Fibroblast of skin of abdomen (primary cell): ENCODE measurements around the gene PCDHA3.
"Not testable (repeated sequence)": the region's sequence is repeated elsewhere in the genome, so short reads cannot be mapped to it uniquely, and the experiment has no call there.

Source experiments
- DNase-seq: peaks from one replicate; pipeline ENCODE4 v3.0.0-alpha.2; 2013

Gene PCDHA3

DNA sequence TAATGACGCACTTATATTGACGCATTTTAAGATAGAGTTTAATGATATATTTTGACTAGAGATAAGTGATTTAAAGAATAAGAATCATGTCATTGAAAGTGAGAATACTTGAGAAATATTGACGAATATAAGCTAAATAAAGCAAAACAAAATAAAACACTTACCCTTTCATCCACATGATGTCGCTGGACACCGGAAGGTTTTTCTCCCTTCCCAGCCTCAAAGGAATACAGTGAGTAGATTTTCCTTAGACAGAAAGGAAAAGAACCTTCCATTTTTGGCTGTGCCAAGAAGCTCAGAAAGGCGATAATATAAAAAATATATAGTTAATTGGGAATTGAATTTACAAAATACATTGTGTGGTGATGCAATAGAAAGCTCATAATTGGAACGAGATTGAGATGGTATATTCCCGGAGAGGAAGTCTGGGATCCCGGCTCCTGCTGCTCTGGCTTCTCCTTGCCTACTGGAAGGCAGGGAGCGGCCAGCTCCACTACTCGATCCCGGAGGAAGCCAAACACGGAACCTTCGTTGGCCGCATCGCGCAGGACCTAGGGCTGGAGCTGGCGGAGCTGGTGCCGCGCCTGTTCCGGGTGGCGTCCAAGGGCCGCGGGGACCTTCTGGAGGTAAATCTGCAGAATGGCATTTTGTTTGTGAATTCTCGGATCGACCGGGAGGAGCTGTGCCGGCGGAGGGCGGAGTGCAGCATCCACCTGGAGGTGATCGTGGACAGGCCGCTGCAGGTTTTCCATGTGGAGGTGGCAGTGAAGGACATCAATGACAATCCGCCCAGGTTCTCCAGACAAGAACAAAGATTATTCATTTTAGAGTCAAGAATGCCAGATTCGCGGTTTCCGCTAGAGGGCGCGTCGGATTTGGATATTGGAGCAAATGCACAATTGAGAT is 20.8 kb downstream of the PCDHA3 start, which contains the start of gene PCDHA5:
PCDHA5 (plus strand) TSS at position 239 of the 906 bp plus-strand sequence.
- DNase-seq: no peak

DNA sequence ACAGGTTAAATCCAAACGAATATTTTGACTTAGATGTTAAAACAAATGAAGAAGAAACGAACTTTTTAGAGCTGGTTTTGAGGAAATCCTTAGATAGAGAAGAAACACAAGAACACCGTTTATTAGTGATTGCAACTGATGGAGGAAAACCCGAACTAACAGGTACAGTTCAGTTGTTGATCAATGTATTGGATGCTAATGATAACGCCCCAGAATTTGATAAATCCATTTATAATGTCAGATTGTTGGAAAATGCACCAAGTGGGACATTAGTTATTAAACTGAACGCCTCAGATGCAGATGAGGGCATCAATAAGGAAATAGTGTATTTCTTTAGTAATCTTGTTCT is 21.4 kb downstream of the PCDHA3 start:
- no peak for DNase-seq

DNA sequence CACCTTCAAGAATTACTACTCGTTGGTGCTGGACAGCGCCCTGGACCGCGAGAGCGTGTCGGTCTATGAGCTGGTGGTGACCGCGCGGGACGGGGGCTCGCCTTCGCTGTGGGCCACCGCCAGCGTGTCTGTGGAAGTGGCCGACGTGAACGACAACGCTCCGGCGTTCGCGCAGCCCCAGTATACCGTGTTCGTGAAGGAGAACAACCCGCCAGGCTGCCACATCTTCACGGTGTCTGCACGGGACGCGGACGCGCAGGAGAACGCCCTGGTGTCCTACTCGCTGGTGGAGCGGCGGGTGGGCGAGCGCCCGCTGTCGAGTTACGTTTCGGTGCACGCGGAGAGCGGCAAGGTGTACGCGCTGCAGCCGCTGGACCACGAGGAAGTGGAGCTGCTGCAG is 22.1 kb downstream of the PCDHA3 start:
- not testable (repeated sequence) for DNase-seq

DNA sequence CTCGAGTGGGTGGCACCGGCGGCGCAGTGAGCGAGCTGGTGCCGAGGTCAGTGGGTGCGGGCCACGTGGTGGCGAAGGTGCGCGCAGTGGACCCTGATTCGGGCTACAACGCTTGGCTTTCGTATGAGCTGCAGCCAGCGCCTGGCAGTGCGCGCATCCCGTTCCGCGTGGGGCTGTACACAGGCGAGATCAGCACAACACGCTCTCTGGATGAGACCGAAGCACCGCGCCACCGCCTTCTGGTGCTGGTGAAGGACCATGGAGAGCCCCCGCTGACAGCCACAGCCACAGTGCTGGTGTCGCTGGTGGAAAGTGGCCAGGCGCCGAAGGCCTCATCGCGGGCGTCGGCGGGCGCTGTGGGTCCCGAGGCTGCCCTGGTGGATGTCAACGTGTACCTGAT is 22.6 kb downstream of the PCDHA3 start:
- DNase-seq: no peak

DNA sequence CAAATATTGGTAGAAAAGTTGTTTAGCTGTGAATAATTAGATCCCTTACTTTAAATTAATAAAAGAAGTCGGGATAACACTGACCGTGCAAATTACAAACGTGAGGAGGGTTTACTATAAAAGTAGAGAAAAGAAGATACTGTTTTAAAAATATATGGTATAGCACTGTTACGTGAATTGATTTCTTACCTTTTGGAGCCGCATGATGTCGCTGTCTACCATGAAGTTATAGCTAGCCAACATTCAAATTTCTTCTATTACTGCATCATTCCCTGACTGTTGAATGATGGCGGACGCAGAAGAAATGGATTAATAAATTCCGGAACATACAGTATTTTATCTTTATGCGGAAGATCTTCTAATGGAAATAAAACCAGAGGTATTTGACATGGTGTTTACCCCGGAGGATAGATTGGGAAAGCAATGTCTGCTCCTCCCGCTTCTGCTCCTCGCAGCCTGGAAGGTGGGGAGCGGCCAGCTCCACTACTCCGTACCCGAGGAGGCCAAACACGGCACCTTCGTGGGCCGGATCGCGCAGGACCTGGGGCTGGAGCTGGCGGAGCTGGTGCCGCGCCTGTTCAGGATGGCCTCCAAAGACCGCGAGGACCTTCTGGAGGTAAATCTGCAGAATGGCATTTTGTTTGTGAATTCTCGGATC is 27.0 kb downstream of the PCDHA3 start, which contains the start of gene PCDHA6:
PCDHA6 (plus strand) TSS at position 257 of the 658 bp plus-strand sequence; CDS start at position 389, 132 bp downstream.
- DNase-seq: no peak

DNA sequence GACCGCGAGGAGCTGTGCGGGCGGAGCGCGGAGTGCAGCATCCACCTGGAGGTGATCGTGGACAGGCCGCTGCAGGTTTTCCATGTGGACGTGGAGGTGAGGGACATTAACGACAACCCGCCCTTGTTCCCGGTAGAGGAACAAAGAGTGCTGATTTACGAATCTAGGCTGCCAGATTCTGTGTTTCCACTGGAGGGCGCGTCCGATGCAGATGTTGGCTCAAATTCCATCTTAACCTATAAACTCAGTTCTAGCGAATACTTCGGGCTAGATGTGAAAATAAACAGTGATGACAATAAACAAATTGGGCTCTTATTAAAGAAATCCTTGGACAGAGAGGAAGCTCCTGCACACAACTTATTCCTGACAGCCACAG is 27.5 kb downstream of the PCDHA3 start:
- no peak for DNase-seq

DNA sequence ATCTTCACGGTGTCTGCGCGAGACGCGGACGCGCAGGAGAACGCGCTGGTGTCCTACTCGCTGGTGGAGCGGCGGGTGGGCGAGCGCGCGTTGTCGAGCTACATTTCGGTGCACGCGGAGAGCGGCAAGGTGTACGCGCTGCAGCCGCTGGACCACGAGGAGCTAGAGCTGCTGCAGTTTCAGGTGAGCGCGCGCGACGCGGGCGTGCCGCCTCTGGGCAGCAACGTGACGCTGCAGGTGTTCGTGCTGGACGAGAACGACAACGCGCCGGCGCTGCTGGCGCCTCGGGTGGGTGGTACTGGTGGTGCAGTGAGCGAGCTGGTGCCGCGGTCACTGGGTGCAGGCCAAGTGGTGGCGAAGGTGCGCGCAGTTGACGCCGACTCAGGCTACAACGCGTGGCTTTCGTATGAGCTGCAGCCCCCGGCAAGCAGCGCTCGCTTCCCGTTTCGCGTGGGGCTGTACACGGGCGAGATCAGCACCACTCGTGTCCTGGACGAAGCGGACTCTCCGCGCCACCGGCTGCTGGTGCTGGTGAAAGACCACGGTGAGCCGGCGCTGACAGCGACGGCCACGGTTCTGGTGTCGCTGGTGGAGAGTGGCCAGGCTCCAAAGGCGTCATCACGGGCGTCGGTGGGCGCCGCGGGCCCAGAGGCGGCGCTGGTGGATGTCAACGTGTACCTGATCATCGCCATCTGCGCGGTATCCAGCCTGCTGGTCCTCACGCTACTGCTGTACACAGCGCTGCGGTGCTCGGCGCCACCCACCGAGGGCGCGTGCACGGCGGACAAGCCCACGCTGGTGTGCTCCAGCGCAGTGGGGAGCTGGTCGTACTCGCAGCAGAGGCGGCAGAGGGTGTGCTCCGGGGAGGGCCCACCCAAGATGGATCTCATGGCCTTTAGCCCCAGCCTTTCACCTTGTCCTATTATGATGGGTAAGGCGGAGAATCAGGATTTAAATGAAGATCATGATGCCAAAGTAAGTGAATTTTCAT is 28.9 kb downstream of the PCDHA3 start:
- not testable (repeated sequence) for DNase-seq

DNA sequence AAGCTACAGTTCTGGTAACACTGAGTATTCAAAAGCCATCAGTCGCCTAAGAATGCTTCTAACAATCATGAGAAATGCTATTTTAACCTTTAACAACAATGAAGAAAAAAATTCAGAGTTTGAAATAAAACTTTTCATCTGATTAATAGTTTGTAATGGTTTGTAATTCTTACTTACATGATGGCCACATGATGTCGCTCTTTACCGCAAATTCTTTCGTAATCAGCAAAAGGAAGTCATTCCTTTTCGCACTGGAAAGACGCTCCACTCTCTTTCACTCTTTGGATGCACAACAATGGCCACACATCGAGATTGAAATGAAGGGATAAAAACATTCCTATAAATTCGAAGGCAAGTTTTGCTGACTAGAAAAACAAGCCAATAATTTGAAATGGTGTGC is 33.1 kb downstream of the PCDHA3 start, which contains the start of gene PCDHA7:
PCDHA7 (plus strand) TSS at position 277 of the 400 bp plus-strand sequence; CDS start at position 392, 115 bp downstream.
- peak; percentile 25 for DNase-seq

DNA sequence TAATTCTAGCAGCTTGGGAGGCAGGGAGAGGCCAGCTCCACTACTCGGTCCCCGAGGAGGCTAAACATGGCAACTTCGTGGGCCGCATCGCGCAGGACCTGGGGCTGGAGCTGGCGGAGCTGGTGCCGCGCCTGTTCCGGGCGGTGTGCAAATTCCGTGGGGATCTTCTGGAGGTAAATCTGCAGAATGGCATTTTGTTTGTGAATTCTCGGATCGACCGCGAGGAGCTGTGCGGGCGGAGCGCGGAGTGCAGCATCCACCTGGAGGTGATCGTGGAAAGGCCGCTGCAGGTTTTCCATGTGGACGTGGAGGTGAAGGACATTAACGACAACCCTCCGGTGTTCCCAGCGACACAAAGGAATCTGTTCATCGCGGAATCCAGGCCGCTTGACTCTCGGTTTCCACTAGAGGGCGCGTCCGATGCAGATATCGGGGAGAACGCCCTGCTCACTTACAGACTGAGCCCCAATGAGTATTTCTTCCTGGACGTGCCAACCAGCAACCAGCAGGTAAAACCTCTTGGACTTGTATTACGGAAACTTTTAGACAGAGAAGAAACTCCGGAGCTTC is 33.7 kb downstream of the PCDHA3 start:
- not testable (repeated sequence) for DNase-seq

DNA sequence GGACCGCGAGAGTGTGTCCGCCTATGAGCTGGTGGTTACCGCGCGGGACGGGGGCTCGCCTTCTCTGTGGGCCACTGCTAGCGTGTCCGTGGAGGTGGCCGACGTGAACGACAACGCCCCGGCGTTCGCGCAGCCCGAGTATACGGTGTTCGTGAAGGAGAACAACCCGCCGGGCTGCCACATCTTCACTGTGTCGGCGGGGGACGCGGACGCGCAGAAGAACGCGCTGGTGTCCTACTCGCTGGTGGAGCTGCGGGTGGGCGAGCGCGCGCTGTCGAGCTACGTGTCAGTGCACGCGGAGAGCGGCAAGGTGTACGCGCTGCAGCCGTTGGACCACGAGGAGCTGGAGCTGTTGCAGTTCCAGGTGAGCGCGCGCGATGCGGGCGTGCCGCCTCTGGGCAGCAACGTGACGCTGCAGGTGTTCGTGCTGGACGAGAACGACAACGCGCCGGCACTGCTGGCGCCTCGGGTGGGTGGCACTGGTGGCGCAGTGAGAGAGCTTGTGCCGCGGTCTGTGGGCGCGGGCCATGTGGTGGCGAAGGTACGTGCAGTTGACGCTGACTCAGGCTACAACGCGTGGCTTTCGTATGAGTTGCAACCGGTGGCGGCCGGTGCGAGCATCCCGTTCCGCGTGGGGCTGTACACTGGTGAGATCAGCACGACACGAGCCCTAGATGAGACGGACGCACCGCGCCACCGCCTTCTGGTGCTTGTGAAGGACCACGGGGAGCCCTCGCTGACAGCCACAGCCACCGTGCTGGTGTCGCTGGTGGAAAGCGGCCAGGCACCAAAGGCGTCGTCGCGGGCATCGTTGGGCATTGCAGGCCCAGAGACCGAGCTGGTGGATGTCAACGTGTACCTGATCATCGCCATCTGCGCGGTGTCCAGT is 35.0 kb downstream of the PCDHA3 start:
- no peak for DNase-seq

DNA sequence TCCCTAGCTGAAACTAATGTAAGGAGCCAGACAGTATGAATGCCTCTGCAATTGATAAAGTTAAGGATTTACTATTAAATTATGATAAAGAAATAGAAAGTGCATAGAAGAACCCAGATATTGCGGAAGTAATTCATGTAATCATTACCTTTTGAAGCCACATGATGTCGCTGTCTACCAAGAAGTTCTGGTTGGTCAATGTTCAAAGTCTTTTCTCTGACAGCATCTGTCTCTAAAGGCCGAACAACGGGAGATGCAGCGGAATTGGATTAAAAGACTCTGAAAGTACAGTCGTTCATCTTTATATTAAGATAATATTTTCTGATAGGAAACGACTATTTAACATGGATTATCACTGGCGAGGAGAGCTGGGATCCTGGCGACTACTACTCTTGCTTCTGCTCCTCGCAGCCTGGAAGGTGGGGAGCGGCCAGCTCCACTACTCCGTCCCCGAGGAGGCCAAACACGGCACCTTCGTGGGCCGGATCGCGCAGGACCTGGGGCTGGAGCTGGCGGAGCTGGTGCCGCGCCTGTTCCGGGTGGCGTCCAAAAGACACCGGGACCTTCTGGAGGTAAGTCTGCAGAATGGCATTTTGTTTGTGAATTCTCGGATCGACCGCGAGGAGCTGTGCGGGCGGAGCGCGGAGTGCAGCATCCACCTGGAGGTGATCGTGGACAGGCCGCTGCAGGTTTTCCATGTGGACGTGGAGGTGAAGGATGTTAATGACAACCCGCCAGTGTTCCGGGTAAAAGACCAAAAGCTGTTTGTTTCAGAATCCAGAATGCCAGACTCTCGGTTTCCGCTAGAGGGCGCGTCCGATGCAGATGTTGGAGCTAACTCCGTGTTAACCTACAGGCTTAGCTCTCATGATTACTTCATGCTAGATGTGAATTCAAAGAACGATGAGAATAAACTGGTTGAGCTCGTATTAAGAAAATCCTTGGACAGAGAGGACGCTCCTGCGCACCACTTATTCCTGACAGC is 40.4 kb downstream of the PCDHA3 start, which contains the start of gene PCDHA8:
PCDHA8 (plus strand) TSS at position 210 of the 985 bp plus-strand sequence; CDS start at position 345, 135 bp downstream.
- DNase-seq: no peak

DNA sequence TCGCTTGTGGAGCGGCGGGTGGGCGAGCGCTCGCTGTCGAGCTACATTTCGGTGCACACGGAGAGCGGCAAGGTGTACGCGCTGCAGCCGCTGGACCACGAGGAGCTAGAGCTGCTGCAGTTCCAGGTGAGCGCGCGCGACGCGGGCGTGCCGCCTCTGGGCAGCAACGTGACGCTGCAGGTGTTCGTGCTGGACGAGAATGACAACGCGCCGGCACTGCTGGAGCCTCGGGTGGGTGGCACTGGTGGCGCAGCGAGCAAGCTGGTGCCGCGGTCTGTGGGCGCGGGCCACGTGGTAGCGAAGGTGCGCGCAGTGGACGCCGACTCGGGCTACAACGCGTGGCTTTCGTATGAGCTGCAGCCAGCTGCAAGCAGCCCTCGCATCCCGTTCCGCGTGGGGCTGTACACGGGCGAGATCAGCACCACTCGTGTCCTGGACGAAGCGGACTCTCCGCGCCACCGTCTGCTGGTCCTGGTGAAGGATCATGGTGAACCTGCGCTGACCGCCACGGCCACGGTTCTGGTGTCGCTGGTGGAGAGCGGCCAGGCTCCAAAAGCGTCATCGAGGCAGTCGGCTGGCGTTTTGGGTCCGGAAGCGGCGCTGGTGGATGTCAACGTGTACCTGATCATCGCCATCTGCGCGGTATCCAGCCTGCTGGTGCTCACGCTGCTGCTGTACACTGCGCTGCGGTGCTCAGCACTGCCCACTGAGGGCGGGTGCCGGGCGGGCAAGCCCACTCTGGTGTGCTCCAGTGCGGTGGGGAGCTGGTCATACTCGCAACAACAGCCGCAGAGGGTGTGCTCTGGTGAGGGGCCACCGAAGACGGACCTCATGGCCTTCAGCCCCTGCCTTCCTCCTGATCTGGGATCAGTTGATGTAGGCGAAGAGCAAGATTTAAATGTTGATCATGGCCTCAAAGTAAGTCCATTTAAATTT is 42.2 kb downstream of the PCDHA3 start:
- DNase-seq: no peak

DNA sequence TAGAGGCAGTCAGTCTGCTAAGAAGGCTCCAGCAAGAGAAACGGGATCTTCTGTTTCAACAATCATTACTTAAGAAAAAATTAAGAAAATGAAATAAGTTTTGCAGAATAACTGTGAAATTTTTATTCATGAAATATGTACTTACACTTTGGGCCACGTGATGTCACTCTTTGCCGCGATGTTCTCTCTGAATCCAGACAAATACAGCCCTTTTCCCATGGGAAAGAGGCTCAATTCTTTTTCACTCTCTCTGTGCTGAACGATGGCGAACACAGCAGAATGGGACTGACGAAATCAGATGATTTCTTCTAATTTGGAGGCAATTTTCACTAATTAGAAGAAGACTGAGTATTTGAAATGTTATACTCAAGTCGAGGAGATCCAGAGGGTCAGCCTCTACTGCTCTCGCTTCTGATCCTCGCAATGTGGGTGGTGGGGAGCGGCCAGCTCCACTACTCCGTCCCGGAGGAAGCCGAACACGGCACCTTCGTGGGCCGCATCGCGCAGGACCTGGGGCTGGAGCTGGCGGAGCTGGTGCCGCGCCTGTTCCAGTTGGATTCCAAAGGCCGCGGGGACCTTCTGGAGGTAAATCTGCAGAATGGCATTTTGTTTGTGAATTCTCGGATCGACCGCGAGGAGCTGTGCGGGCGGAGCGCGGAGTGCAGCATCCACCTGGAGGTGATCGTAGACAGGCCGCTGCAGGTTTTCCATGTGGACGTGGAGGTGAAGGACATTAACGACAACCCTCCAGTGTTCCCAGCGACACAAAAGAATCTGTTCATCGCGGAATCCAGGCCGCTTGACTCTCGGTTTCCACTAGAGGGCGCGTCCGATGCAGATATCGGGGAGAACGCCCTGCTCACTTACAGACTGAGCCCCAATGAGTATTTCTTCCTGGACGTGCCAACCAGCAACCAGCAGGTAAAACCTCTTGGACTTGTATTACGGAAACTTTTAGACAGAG is 47.6 kb downstream of the PCDHA3 start, which contains the start of gene PCDHA9:
PCDHA9 (plus strand) TSS at position 244 of the 964 bp plus-strand sequence; CDS start at position 358, 114 bp downstream.
- not testable (repeated sequence) for DNase-seq

DNA sequence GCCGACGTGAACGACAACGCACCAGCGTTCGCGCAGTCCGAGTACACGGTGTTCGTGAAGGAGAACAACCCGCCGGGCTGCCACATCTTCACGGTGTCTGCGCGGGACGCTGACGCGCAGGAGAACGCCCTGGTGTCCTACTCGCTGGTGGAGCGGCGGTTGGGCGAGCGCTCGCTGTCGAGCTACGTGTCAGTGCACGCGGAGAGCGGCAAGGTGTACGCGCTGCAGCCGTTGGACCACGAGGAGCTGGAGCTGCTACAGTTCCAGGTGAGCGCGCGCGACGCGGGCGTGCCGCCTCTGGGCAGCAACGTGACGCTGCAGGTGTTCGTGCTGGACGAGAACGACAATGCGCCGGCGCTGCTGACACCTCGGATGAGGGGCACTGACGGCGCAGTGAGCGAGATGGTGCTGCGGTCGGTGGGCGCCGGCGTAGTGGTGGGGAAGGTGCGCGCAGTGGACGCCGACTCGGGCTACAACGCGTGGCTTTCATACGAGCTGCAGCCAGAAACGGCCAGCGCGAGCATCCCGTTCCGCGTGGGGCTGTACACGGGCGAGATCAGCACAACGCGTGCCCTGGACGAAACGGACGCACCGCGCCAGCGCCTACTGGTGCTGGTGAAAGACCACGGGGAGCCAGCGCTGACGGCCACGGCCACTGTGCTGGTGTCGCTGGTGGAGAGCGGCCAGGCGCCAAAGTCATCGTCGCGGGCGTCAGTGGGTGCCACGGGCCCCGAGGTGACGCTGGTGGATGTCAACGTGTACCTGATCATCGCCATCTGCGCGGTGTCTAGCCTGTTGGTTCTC is 49.2 kb downstream of the PCDHA3 start:
- not testable (repeated sequence) for DNase-seq
